RWPE2 (cell line): ENCODE data around the gene CORO7.
"Not testable (repeated sequence)": the region's sequence is repeated elsewhere in the genome, so short reads cannot be mapped to it uniquely, and the experiment has no call there.

Source experiments
- ATAC-seq: fragments of 200-7000 bp; cut with Tn5 transposase; 3 replicates; pipeline ENCODE4 v1.9.1; 2021; ENCODE audit warnings: low read depth
- DNase-seq: peaks from one replicate; pipeline ENCODE4 v3.0.0-alpha.2; 2020; ENCODE audit warnings: low spot score
- H3K27ac ChIP-seq: fragments of 450-650 bp; 2 replicates; pipeline ENCODE4 v1.5.1; 2017; ENCODE audit warnings: mild to moderate bottlenecking; ENCODE audit not compliant: poor library complexity, severe bottlenecking
- H3K27me3 ChIP-seq: fragments of 250-450 bp; sonication (Bioruptor Pico); 2 replicates; pipeline ENCODE4 v1.5.1; 2021; ENCODE audit warnings: mild to moderate bottlenecking, moderate library complexity; ENCODE audit not compliant: insufficient read depth, poor library complexity, severe bottlenecking
- H3K36me3 ChIP-seq: fragments of 250-450 bp; sonication (Bioruptor Pico); 2 replicates; pipeline ENCODE4 v1.5.1; 2020; ENCODE audit warnings: low read depth, mild to moderate bottlenecking, moderate library complexity
- H3K4me1 ChIP-seq: fragments of 250-450 bp; sonication (Bioruptor Pico); 2 replicates; pipeline ENCODE4 v1.5.1; 2021; ENCODE audit warnings: mild to moderate bottlenecking, moderate library complexity; ENCODE audit not compliant: insufficient read depth, poor library complexity, severe bottlenecking
- H3K4me3 ChIP-seq: fragments of 250-450 bp; sonication (Bioruptor Pico); 2 replicates; pipeline ENCODE4 v1.5.1; 2021; ENCODE audit warnings: mild to moderate bottlenecking, moderate library complexity; ENCODE audit not compliant: severe bottlenecking
- H3K9me3 ChIP-seq: fragments of 250-450 bp; sonication (Bioruptor Pico); 2 replicates; pipeline ENCODE4 v1.5.1; 2021; ENCODE audit warnings: mild to moderate bottlenecking, moderate library complexity; ENCODE audit not compliant: severe bottlenecking
- TF ChIP-seq, protein P1 (sequence below): fragments of 450-650 bp; IDR thresholded peaks from one replicate; pipeline ENCODE4 v1.5.1; 2017; ENCODE audit warnings: mild to moderate bottlenecking, moderate library complexity; ENCODE audit not compliant: poor library complexity, severe bottlenecking

CORO7 gene

DNA sequence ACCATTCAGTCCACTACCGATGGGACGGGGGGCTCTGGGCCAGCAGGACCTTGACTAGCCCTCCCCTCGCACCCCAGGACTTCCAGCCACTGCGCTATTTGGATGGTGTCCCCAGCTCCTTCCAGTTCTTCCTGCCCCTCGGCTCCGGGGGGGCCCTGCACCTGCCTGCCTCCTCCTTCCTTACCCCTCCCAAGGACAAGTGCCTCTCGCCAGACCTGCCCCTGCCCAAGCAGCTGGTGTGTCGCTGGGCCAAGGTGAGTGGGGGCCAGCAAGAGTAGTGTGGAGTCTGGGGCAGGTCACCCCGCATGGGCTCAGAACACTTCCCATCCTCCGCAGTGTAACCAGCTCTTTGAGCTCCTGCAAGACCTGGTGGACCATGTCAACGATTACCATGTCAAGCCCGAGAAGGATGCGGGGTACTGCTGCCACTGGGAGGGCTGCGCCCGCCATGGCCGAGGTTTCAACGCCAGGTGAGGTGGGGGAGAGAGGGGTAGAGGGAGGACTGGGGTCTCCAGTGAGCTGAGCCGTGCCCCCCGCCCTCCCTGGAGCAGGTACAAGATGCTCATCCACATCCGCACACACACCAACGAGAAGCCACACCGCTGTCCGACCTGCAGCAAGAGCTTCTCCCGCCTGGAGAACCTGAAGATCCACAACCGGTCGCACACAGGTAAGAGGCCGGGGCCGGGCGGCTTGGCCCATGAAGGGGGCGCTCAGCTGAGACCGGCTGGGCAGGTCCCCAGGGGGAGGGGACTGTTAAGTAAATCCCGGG, 81.5 kb downstream of the CORO7 start:
- no peak overlapping the region for H3K4me3 ChIP-seq
- TF ChIP-seq, protein P1, sequence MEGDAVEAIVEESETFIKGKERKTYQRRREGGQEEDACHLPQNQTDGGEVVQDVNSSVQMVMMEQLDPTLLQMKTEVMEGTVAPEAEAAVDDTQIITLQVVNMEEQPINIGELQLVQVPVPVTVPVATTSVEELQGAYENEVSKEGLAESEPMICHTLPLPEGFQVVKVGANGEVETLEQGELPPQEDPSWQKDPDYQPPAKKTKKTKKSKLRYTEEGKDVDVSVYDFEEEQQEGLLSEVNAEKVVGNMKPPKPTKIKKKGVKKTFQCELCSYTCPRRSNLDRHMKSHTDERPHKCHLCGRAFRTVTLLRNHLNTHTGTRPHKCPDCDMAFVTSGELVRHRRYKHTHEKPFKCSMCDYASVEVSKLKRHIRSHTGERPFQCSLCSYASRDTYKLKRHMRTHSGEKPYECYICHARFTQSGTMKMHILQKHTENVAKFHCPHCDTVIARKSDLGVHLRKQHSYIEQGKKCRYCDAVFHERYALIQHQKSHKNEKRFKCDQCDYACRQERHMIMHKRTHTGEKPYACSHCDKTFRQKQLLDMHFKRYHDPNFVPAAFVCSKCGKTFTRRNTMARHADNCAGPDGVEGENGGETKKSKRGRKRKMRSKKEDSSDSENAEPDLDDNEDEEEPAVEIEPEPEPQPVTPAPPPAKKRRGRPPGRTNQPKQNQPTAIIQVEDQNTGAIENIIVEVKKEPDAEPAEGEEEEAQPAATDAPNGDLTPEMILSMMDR = no peak
- H3K9me3 ChIP-seq = no peaks in the 10 kb centered on the region
- ATAC-seq = no peak
- H3K4me1 ChIP-seq = no peaks in the 10 kb centered on the region
- H3K36me3 ChIP-seq = peaks cover 64% of the 10 kb centered on the region
- DNase-seq = peak; percentile 63
- H3K27ac ChIP-seq = no peak overlapping the region
- H3K27me3 ChIP-seq = no peaks in the 10 kb centered on the region

DNA sequence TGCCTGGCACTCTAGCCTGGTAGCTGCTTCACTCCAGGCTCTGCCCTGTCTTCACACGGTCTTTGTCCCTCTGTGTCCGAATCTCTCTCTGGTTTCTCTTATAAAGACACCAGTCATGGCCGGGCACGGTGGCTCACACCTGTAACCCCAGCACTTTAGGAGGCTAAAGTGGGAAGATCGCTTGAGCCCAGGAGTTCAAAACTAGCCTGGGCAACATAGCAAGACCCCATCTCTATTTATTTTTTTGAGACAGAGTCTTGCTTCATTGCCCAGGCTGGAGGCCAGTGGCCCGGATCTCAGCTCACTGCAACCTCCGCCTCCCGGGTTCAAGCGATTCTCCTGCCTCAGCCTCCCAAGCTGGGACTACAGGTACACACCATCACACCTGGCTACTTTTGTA, 82.7 kb downstream of the CORO7 start:
- not testable (repeated sequence) for H3K9me3 ChIP-seq, H3K27me3 ChIP-seq, DNase-seq, H3K4me1 ChIP-seq, H3K27ac ChIP-seq, H3K4me3 ChIP-seq, ATAC-seq
- peaks cover 60% of the 10 kb centered on the region for H3K36me3 ChIP-seq

DNA sequence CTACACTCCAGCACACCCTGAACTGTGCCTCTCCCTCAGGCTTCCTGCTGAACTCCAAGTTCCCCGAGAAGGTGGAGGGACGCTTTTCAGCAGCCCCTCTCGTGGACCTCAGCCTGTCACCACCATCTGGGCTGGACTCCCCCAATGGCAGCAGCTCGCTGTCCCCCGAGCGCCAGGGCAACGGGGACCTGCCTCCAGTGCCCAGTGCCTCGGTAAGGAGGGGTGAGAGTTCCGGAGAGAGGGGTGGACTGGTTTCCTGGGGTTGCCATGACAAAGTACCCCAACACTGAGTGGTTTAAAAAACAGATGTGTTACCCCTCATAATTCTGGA, 83.1 kb downstream of the CORO7 start:
- Histone ChIP-seq H3K4me1 (peaks cover 1% of the 10 kb centered on the region), H3K27me3 (no peaks in the 10 kb centered on the region), H3K27ac (no peak overlapping the region), H3K9me3 (no peaks in the 10 kb centered on the region), H3K4me3 (no peak overlapping the region), H3K36me3 (peaks cover 60% of the 10 kb centered on the region)
- DNase-seq = no peak
- TF ChIP-seq, protein P1 = no peak
- no peak for ATAC-seq

DNA sequence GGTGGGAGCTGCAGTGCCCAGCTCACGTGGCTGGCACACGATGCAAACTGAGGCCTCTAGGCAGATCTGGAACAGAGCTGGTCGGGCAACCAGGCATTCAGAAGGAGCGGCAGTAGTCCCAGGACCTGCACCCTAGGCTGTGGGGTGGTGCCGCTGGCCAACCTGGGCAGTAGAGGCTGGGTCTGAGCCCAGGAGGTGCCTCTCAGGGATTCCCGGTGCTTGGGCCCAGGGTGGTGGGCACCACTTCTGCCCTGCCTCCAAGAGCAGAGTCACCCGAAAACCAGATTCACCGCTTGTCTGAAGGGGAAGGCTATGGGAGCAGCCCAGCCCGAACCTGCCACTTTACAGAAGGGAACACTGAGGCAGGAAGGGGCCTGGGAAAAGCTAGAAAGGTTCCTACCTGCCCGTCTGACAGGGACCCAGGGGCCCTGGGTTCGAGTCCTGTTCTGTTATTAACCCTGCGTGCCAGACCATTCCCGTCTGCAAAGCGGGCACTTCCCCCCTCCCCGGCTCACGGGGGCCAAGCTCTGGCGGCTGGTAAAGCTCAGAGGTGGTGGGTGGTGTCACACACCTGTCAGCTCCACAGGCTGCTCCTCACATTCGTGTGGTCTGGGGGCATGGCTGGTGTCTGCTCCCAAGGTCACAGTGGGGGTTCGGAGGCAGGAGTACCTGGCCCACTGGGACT, 83.6 kb downstream of the CORO7 start:
- no peak overlapping the region for H3K4me3 ChIP-seq
- H3K27ac ChIP-seq = no peak overlapping the region
- H3K9me3 ChIP-seq = no peaks in the 10 kb centered on the region
- peaks cover 2% of the 10 kb centered on the region for H3K4me1 ChIP-seq
- no peaks in the 10 kb centered on the region for H3K27me3 ChIP-seq
- H3K36me3 ChIP-seq = peaks cover 60% of the 10 kb centered on the region
- ATAC-seq = no peak
- DNase-seq = no peak
- TF ChIP-seq, protein P1 = no peak

DNA sequence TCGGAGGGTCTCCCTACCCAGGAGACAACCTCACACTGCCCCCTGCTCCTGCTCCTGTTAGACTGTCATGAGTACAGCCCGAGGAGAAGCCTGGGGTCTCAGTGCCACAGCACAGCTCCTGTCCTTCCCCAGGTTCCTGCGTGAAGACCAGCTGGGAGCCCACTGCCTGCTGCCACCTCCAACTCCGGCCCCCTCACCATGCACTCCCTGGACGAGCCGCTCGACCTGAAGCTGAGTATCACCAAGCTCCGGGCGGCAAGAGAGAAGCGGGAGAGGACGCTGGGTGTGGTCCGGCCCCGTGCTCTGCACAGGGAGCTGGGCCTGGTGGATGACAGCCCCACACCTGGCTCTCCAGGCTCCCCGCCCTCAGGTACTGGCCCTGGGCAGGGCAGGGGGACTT, 84.3 kb downstream of the CORO7 start:
- Histone ChIP-seq H3K4me1 (peaks cover 2% of the 10 kb centered on the region), H3K36me3 (peaks cover 60% of the 10 kb centered on the region), H3K4me3 (no peak overlapping the region), H3K27me3 (no peaks in the 10 kb centered on the region), H3K9me3 (no peaks in the 10 kb centered on the region), H3K27ac (no peak overlapping the region)
- DNase-seq (peak; percentile 56), ATAC-seq (no peak)
- TF ChIP-seq, protein P1 = no peak
